Esophagus muscularis mucosa (tissue), 4 donors: Measurements from ENCODE around the gene CPSF3.

Experiments
- EP300 ChIP-seq: sonication (generic); formaldehyde crosslinking; IDR thresholded peaks from one replicate; pipeline ENCODE4 v1.6.1; 2017; ENCODE audit warnings: antibody characterized with exemption
- POLR2A ChIP-seq: fragments of 450-650 bp; IDR thresholded peaks from one replicate; pipeline ENCODE4 v1.6.1; 2017; ENCODE audit warnings: antibody characterized with exemption, moderate library complexity, mild to moderate bottlenecking, low read depth
- POLR2AphosphoS5 ChIP-seq, 2 donors: sonication (generic); formaldehyde crosslinking; IDR thresholded peaks; one replicate each; pipeline ENCODE4 v1.6.1; 2017; ENCODE audit warnings: antibody characterized with exemption in 2 of 2
- TF ChIP-seq, protein P1 (sequence below), 3 experiments: fragments of 200-600 bp in 2 of 3; fragments of 450-650 bp in 1 of 3; sonication (generic) in 2 of 3; IDR thresholded peaks; one replicate each; pipeline ENCODE4 v1.5.1; 2017 to 2019; ENCODE audit warnings: antibody characterized with exemption in 3 of 3, mild to moderate bottlenecking in 2 of 3, moderate library complexity in 1 of 3

DNA sequence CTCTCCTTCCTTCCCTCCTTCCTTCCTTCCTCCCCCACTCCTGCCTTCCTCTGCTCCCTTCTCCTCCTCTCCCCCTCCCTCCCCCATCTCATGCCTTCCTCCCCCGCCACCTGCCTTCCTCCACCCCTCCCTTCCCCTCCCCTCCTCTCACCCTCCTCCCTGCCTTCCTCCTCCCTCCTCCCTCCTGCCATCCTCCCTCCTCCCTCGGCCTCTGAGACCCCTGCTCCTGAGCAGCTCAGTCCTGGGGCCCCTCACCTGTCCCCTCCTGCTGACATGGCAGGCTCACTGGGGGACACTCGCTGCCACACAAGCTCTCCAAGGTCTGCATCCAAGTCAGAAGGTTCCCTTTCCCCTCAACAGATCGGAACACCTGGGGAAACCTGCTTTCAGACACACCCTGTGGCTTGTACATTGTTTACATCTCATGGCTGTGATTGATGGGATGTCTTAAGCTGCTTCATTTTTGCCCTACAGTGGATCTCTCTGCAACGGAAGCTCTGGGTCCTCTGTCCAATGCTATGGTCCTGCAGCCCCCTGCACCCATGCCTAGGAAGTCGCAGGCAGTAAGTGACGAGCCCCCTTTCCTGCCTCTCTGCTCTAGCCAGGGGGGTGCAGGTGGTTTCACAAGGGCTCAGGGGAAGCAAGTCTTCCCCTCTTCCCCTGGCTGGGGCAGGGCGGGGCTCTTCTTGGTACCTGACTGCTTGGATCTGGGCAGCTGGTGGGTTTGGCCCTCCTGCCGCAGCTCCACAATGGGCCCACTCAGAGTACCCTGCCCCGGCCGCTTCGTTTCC is 23.0 kb upstream of the CPSF3 start:
- TF ChIP-seq, protein P1, sequence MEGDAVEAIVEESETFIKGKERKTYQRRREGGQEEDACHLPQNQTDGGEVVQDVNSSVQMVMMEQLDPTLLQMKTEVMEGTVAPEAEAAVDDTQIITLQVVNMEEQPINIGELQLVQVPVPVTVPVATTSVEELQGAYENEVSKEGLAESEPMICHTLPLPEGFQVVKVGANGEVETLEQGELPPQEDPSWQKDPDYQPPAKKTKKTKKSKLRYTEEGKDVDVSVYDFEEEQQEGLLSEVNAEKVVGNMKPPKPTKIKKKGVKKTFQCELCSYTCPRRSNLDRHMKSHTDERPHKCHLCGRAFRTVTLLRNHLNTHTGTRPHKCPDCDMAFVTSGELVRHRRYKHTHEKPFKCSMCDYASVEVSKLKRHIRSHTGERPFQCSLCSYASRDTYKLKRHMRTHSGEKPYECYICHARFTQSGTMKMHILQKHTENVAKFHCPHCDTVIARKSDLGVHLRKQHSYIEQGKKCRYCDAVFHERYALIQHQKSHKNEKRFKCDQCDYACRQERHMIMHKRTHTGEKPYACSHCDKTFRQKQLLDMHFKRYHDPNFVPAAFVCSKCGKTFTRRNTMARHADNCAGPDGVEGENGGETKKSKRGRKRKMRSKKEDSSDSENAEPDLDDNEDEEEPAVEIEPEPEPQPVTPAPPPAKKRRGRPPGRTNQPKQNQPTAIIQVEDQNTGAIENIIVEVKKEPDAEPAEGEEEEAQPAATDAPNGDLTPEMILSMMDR (IDR thresholded peaks at IDR 0.05) = no peak
- TF ChIP-seq POLR2AphosphoS5 (IDR thresholded peaks at IDR 0.05) (no peak), POLR2A (no peak), EP300 (no peak)
